ENCODE results near the gene SUSD1.

GRCh38 chr9:112059966-112060320 lies 115.2 kb downstream of the SUSD1 start:
- no peak for TF ChIP-seq EP300 (IDR thresholded peaks at IDR 0.05)
- TF ChIP-seq CTCF (IDR thresholded peaks at IDR 0.05) = no peak
- TF ChIP-seq POLR2A (IDR thresholded peaks at IDR 0.05) = no peak
- TF ChIP-seq POLR2AphosphoS5 (IDR thresholded peaks at IDR 0.05) = no peak

Measured in stomach (tissue), 4 donors.